Activated CD4-positive, alpha-beta T cell treated with anti-CD3 and anti-CD28 coated beads, Interleukin-2, amount 10 ng/mL, durations not matched to agents 24 days and 14 days (primary cell): Measurements from ENCODE around the gene PORCN. TPM values are rescaled to one million over a fixed set of nuclear protein-coding genes. Genes with fewer than 3 reads are reported as not detected.

ENCODE experiments used
- DNase-seq: peaks from one replicate; pipeline ENCODE4 v3.0.0; 2022
- H3K27ac Mint-ChIP-seq: one replicate; pipeline ENCODE4 v1.8.0; 2022; ENCODE audit warnings: mild to moderate bottlenecking, mixed read lengths
- H3K27me3 Mint-ChIP-seq: one replicate; pipeline ENCODE4 v1.8.0; 2022; ENCODE audit warnings: mixed read lengths
- H3K36me3 Mint-ChIP-seq: one replicate; pipeline ENCODE4 v1.8.0; 2022; ENCODE audit warnings: low read depth, mild to moderate bottlenecking, mixed read lengths
- H3K4me1 Mint-ChIP-seq: one replicate; pipeline ENCODE4 v1.8.0; 2021; ENCODE audit warnings: mixed read lengths
- H3K4me3 Mint-ChIP-seq: one replicate; pipeline ENCODE4 v1.8.0; 2022; ENCODE audit warnings: mild to moderate bottlenecking, moderate library complexity, mixed read lengths
- H3K9me3 Mint-ChIP-seq: one replicate; pipeline ENCODE4 v1.8.0; 2021; ENCODE audit warnings: mixed read lengths
- intact Hi-C: fragments of 100-400 bp; cut with micrococcal nuclease; formaldehyde crosslinking; loops from one replicate; pipeline ENCODE4 v1.15.1; 2023
- total RNA-seq: library from RNA; stranded (reverse); gene quantifications from 2 replicates; pipeline ENCODE4 v1.2.3, GENCODE V29; 2022

PORCN gene
- total RNA-seq, 1 donor from 2014 or later = 11.5 TPM

DNA sequence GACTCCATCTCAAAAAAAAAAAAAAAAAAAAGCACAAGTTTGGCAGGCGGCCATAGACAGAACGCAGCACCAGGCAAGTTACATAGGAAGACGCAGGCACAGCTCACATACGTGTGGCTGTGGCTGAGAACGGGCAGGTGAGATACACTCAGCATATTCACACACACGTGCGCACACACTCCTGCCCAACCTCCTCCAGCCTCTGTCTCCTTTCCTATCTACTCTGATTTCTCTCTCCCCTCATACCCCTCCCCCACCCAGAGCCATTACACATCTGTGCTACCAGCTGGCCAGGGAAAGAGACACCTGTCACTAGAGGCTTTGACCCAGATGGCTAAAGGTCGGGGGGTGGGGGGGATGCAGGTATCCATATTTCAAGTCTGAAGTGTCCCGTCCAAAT is 36.6 kb upstream of the PORCN start:
- Mint-ChIP-seq H3K9me3 (no peaks in the 10 kb centered on the region), H3K36me3 (peaks cover 20% of the 10 kb centered on the region), H3K4me1 (peaks cover 17% of the 10 kb centered on the region), H3K27ac (no peak overlapping the region), H3K4me3 (no peak overlapping the region), H3K27me3 (no peaks in the 10 kb centered on the region)
- intact Hi-C loops = no loop called here
- DNase-seq = no peak

DNA sequence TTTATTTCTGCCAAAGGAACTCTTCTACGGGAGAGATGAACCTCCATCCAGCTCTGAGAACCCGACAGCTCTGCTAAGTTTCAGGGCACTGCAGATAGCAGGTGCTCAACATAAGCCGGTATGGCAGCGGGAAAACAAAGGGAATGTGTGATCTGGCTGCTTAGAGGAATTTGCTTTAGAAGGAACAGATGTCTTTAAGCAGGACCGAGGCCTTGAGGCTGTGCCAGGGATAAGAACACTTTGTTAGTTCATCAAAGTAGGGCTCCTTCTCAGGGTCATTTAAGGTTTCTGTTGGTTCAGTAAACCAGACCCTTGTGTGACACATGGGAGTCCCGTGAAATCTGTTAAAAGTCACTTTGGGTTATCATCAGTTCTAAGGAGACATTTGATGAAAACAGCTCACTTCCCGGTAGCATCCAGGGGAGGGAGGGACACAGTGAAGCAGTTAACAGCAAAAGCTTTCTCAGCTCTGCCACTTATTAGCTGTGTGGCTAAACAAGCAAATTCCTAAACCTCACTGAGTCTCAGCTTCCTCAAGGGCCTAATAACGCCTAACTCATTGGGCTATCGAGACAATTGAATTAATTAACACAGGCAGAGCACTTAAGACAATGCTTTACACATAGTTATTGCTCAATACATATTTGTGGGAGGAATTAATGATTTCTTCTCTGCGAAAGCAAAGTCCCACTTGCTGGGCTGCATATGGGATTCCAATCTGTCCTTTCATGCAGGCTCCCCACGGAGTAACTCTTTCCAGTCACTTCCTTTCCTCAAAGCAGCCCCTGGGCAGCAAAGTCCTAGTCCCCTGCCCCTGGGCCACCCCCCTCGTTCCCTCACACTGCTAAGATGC is 35.7 kb upstream of the PORCN start:
- Mint-ChIP-seq H3K36me3 (peaks cover 23% of the 10 kb centered on the region), H3K27ac (no peak overlapping the region), H3K4me3 (no peak overlapping the region), H3K27me3 (no peaks in the 10 kb centered on the region), H3K4me1 (peaks cover 23% of the 10 kb centered on the region), H3K9me3 (no peaks in the 10 kb centered on the region)
- no peak for DNase-seq
- intact Hi-C loops = no loop called here

DNA sequence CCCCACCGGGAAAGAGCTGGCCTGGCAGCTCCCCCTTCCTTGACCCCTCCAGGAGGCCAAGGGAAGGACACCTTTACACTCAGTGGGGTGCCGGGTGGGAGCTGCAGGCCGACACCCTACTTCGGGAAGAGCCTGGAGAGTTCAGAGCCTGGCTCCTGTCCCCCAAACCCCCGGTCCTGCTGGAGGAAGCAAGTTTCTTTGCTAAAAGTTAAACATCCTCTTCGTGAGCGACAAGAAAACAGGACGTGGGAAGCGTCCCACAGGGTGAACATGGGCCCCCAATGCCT is 35.1 kb upstream of the PORCN start:
- Mint-ChIP-seq H3K27ac (no peak overlapping the region), H3K4me1 (peaks cover 28% of the 10 kb centered on the region)
- intact Hi-C loops = no loop called here

DNA sequence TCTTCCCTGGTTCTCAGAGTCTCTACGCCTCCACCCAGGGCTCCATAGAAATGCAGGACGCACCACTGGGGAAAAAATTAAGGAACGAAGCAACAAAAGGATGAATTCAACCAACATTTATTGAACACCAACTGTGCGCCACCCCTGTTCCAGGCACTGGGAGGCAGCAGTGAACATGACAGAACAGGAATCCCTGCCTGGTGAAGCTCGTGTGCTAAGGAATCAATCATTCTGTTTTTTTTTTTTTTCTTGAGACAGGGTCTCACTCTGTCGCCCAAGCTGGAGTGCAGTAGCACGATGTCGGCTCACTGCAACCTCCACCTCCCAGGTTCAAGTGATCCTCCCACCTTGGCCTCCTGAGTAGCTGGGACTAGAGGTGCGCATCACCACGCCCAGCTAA is 34.7 kb upstream of the PORCN start:
- H3K4me3 Mint-ChIP-seq = no peak overlapping the region
- H3K36me3 Mint-ChIP-seq = peaks cover 25% of the 10 kb centered on the region
- DNase-seq = peak; percentile 71
- intact Hi-C loops = no loop called here
- no peaks in the 10 kb centered on the region for H3K9me3 Mint-ChIP-seq
- H3K27me3 Mint-ChIP-seq = no peaks in the 10 kb centered on the region
- H3K27ac Mint-ChIP-seq = no peak overlapping the region
- H3K4me1 Mint-ChIP-seq = peaks cover 29% of the 10 kb centered on the region

More for the DNA sequence above, 35.1 kb upstream of the PORCN start:
- H3K9me3 Mint-ChIP-seq = no peaks in the 10 kb centered on the region
- no peaks in the 10 kb centered on the region for H3K27me3 Mint-ChIP-seq
- no peak for DNase-seq
- H3K4me3 Mint-ChIP-seq = no peak overlapping the region
- peaks cover 25% of the 10 kb centered on the region for H3K36me3 Mint-ChIP-seq

DNA sequence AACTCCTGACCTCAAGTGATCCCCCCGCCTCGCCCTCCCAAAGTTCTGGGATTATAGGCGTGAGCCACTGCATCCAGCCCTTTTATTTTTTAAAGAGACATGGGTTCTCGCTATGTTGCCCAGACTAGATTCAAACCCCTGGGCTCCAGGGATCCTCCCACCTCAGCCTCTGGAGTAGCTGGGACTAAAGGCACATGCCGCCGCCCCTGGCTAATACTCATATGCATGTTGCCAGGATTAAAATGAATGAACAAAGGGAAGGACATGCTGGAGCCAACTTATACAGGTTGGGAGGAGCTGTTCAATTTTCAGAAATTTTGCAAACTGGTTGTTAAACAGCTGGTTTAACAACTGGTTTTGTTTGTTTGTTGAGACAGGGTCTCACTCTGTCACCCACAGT is 34.2 kb upstream of the PORCN start:
- DNase-seq = no peak
- no peaks in the 10 kb centered on the region for H3K9me3 Mint-ChIP-seq
- H3K4me1 Mint-ChIP-seq = peaks cover 26% of the 10 kb centered on the region
- peaks cover 28% of the 10 kb centered on the region for H3K36me3 Mint-ChIP-seq
- intact Hi-C loops = no loop called here
- no peaks in the 10 kb centered on the region for H3K27me3 Mint-ChIP-seq
- no peak overlapping the region for H3K27ac Mint-ChIP-seq
- H3K4me3 Mint-ChIP-seq = peak overlapping the region; percentile 96

DNA sequence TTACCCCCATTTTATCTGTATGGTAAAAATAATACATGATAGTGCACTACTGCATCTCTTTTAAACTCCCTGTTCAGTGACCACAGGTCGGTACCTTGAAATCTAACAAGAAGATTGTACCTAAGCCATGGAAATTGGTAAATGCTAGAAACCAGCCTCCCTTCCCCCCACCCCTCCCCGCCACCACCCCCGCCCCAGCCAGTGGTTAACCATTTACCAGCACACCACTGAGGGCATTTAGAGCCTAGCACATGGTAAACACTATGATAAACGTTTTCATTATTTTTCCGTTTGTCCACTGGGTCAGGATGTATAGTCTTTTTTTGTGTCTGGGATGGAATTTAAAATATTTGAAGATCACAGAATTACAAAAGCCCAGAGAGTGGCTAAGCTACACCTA is 33.5 kb upstream of the PORCN start:
- peak overlapping the region; percentile 96 for H3K4me3 Mint-ChIP-seq
- H3K36me3 Mint-ChIP-seq = peaks cover 32% of the 10 kb centered on the region
- H3K27me3 Mint-ChIP-seq = no peaks in the 10 kb centered on the region
- H3K9me3 Mint-ChIP-seq = no peaks in the 10 kb centered on the region
- peak overlapping the region; percentile 93 for H3K27ac Mint-ChIP-seq
- H3K4me1 Mint-ChIP-seq = peaks cover 24% of the 10 kb centered on the region
- no peak for DNase-seq
- intact Hi-C loops = loop anchor here (1.0 to 5.0 kb wide), 5 partner anchors 122 to 823 kb away; partner anchors contain the start of genes ELK1, HDAC6 and WDR13

DNA sequence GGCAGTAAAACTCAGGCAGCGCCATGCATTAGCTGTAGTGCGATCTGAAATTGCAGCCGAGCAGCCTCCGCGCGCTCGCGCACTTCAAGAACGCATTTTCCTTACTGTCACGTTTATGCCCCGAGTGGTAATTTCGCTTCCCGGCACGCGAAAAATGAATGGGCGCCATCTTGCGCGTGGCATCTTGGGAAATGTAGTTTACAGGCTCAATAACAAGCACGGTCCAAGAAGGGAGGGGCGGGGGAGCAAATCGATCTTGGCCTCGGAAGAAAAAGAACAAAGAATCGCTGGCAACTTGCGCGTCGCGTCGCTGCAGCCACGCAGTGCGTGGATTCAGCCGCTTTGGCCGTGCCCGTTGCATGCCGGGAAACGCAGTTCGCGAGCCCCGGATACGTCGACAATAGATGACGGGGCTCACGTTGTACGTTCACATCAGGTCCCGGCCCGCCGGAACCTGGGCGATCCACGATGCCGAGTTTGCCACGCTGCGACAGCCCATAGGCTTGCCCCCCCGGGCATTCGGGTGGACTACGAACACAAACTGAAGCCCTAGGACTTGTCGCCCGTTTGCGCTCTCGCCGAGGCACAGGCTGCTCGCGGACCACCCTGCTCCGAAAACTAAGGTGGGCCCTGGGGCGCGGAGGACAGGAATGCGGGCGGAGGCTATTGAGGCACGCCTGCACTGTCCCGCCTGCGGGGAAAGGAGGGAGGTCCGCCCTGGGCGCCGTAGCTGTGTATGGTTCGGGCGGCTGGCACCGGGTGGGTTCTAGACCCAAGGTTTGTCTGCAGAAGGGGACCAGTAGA is 32.8 kb upstream of the PORCN start, which contains the start of gene FTSJ1:
Gene FTSJ1 (plus strand): TSS at position 426 of the 804 bp plus-strand sequence. CDS start 1,849 bp downstream, outside the sequence.
- no peaks in the 10 kb centered on the region for H3K27me3 Mint-ChIP-seq
- H3K9me3 Mint-ChIP-seq = no peaks in the 10 kb centered on the region
- H3K27ac Mint-ChIP-seq = peak within 1 kb of the TSS; percentile 93
- H3K4me3 Mint-ChIP-seq = peak within 1 kb of the TSS; percentile 96
- peaks cover 28% of the 10 kb centered on the region for H3K4me1 Mint-ChIP-seq
- intact Hi-C loops = loop anchor here (1.0 to 5.0 kb wide), 9 partner anchors 33 to 824 kb away; partner anchors contain the start of genes EBP, ELK1, HDAC6 and PORCN
- H3K36me3 Mint-ChIP-seq = peaks cover 39% of the 10 kb centered on the region
- peak; percentile 96 for DNase-seq

DNA sequence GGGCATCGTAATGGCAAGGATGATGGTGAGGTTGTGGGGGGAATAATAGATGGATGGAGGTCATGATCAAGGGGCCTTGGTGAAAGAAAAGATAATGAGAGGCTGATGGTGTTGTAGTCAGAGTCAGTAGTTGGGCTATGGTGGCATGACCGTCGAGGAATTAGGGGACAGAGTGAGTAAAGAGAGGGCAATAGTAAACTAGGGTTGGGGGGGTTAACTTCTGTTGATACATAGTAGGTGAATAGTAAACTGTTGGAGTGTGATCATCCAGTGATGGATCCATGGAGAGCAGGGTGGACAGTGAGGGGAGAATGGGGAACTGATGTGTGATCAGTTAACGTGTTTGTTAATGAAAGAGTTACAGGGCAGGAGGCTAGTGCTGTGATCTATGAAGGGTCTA is 31.9 kb upstream of the PORCN start:
- Mint-ChIP-seq H3K27me3 (no peaks in the 10 kb centered on the region), H3K4me3 (peak overlapping the region; percentile 96), H3K9me3 (no peaks in the 10 kb centered on the region), H3K4me1 (peaks cover 28% of the 10 kb centered on the region), H3K27ac (peak overlapping the region; percentile 93), H3K36me3 (peaks cover 43% of the 10 kb centered on the region)
- intact Hi-C loops = loop anchor here (1.0 to 5.0 kb wide), 8 partner anchors 32 to 825 kb away; partner anchors contain the start of genes EBP, ELK1, HDAC6 and PORCN
- DNase-seq = no peak

DNA sequence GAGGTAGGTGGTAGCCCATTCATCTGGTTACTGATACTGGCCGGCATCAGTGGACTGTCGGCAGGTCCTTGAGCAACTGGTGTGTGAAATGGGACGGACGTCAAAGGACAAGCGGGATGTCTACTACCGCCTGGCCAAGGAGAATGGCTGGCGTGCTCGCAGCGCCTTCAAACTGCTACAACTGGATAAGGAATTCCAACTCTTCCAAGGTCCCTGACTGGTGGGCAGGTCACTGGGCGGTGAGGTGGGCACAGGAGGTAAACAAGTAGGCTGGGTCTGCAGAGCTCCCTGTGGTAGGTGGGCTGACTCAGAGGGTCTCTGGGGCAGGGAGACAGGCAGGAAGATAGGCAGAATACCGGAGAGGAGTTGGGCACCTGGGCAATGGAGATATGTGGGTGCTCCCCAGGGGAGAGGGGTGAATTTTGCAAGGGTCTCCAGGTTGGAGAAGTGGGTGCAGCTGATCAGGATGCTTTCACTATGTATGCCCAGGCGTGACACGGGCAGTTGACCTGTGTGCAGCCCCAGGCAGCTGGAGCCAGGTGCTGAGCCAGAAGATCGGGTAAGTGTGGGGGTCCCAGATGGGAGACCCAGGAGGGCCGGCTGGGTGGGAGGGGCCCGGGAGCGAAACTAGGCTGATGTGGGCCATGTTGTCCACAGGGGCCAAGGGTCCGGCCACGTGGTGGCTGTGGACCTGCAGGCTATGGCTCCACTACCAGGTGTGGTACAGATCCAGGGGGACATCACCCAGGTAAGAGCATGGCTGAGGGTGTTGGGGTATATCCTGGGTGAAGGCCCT is 30.6 kb upstream of the PORCN start:
- Mint-ChIP-seq H3K27ac (peak overlapping the region; percentile 34), H3K4me3 (peak overlapping the region; percentile 96), H3K9me3 (no peaks in the 10 kb centered on the region), H3K4me1 (peaks cover 28% of the 10 kb centered on the region), H3K36me3 (peaks cover 49% of the 10 kb centered on the region), H3K27me3 (no peaks in the 10 kb centered on the region)
- intact Hi-C loops = loop anchor here (2.0 to 5.0 kb wide), 5 partner anchors 31 to 826 kb away; partner anchors contain the start of genes ELK1, HDAC6 and PORCN
- DNase-seq = no peak

DNA sequence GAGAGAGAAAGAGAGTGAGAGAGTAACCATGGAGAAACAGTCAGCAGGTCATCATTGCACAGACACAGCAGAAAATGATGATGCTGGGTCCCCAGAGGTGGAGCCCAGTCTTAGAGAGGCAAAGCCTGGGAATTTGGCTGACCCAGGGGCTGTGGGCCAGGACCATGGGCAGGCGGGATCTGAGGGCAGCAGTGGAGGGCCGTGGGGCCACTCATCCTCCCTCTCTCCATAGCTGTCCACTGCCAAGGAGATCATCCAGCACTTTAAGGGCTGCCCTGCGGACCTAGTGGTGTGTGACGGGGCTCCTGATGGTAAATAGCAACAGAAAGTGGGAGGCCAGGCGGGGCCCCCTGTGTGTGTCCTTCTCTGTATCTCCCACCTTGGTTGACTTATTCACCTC is 30.0 kb upstream of the PORCN start:
- DNase-seq = no peak
- H3K27ac Mint-ChIP-seq = peak overlapping the region; percentile 34
- H3K27me3 Mint-ChIP-seq = no peaks in the 10 kb centered on the region
- peaks cover 49% of the 10 kb centered on the region for H3K36me3 Mint-ChIP-seq
- no peak overlapping the region for H3K4me3 Mint-ChIP-seq
- intact Hi-C loops = loop anchor here (5.0 kb wide), 4 partner anchors 198 to 827 kb away; partner anchors contain the start of genes ELK1 and HDAC6
- no peaks in the 10 kb centered on the region for H3K9me3 Mint-ChIP-seq
- H3K4me1 Mint-ChIP-seq = peaks cover 28% of the 10 kb centered on the region

DNA sequence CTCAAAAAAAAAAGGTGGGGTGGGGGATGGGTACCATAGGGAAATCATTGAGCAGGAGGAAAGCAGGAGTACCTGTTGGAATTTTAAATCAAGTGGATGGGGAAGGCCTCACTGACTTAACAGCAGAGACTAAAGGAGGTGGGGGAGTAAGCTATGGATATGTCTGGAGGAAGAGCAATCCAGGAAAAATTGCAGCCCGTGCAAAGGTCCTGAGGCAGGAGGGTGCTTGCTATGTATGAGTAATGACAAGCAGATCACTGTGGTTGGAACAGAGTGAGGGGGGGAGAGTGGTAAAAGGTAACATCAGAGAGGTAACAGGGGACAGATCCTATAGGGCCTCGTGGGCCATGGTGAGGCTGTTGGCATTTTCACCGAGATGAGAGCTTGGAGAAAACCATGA is 28.6 kb upstream of the PORCN start:
- no peaks in the 10 kb centered on the region for H3K27me3 Mint-ChIP-seq
- intact Hi-C loops = no loop called here
- H3K36me3 Mint-ChIP-seq = peaks cover 49% of the 10 kb centered on the region
- no peaks in the 10 kb centered on the region for H3K9me3 Mint-ChIP-seq
- H3K4me1 Mint-ChIP-seq = peaks cover 26% of the 10 kb centered on the region
- H3K4me3 Mint-ChIP-seq = no peak overlapping the region
- H3K27ac Mint-ChIP-seq = no peak overlapping the region
- no peak for DNase-seq

DNA sequence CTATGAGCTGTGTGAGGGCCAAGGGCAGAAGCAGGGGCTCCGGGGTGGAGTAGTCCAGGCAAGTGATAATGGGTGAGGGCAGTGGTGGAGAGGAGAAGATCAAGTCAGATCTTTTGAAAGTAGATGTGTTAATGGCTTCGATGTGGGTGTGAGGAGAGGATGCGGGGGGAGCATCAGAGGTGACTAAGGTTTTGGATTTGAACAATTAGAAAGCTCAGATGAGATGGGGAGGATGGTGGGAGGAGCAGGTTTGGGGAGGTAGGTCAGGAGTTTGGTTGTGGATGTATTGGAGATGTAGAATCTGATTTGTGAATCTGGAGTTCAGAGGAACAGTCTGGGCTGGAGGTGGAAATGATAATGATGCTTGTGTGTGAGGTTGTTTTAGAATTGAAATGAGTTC is 28.2 kb upstream of the PORCN start:
- H3K4me1 Mint-ChIP-seq = peaks cover 26% of the 10 kb centered on the region
- intact Hi-C loops = no loop called here
- no peaks in the 10 kb centered on the region for H3K9me3 Mint-ChIP-seq
- H3K36me3 Mint-ChIP-seq = peaks cover 49% of the 10 kb centered on the region
- no peak overlapping the region for H3K4me3 Mint-ChIP-seq
- no peak overlapping the region for H3K27ac Mint-ChIP-seq
- no peaks in the 10 kb centered on the region for H3K27me3 Mint-ChIP-seq
- DNase-seq = no peak

DNA sequence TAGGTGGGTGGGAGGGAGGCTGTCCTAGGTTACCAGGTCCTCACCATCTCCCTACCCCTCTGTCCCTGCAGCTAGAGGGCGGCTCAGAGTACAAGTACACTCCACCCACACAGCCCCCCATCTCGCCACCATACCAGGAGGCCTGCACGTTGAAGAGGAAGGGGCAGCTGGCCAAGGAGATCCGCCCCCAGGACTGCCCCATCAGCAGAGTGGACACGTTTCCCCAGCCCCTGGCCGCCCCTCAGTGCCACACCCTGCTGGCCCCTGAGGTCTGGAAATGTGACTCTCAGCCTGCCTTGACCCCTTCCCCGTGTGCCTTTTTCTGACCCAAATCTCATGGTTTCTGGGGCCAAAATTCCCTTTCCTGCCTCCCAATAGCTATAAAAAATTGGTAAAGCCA is 26.3 kb upstream of the PORCN start:
- no peak for DNase-seq
- no peak overlapping the region for H3K27ac Mint-ChIP-seq
- H3K36me3 Mint-ChIP-seq = peaks cover 43% of the 10 kb centered on the region
- H3K4me3 Mint-ChIP-seq = no peak overlapping the region
- H3K27me3 Mint-ChIP-seq = no peaks in the 10 kb centered on the region
- intact Hi-C loops = no loop called here
- H3K4me1 Mint-ChIP-seq = peaks cover 17% of the 10 kb centered on the region
- no peaks in the 10 kb centered on the region for H3K9me3 Mint-ChIP-seq
